SK-N-SH (cell line): ENCODE data around the gene ARHGEF10L.

Source experiments
- EP300 ChIP-seq, 2 experiments: IDR thresholded peaks; 2 replicates each; pipeline versions ENCODE4 v1.4.0 to v1.6.1; 2012; ENCODE audit warnings: borderline replicate concordance in 1 of 2, low read depth in 1 of 2, low read length in 1 of 2
- EZH2phosphoT487 ChIP-seq: fragments of 200-600 bp; sonication (generic); IDR thresholded peaks from 2 replicates; pipeline ENCODE4 v1.6.1; 2017; ENCODE audit warnings: low read depth, mixed run types, mild to moderate bottlenecking, antibody characterized with exemption, moderate library complexity, borderline replicate concordance
- FOXM1 ChIP-seq: IDR thresholded peaks from 2 replicates; pipeline ENCODE4 v1.4.0; 2012; ENCODE audit warnings: low read depth, mild to moderate bottlenecking
- GABPA ChIP-seq: IDR thresholded peaks from 2 replicates; pipeline ENCODE4 v1.4.0; 2012; ENCODE audit warnings: low read depth, mild to moderate bottlenecking
- POLR2AphosphoS5 ChIP-seq: IDR thresholded peaks from 2 replicates; pipeline ENCODE4 v1.6.1; 2012; ENCODE audit warnings: low read depth, low read length
- RXRA ChIP-seq: IDR thresholded peaks from 2 replicates; pipeline ENCODE4 v1.4.0; 2012; ENCODE audit warnings: low read depth, mild to moderate bottlenecking, borderline replicate concordance
- SIN3A ChIP-seq: IDR thresholded peaks from 2 replicates; pipeline ENCODE4 v1.6.1; 2012; ENCODE audit warnings: low read depth, mild to moderate bottlenecking, low read length, moderate library complexity, borderline replicate concordance
- SMC3 ChIP-seq: IDR thresholded peaks from 2 replicates; pipeline ENCODE4 v1.6.1; 2012; ENCODE audit warnings: low read depth, low read length, improper control_type of control experiment
- TAF1 ChIP-seq: IDR thresholded peaks from 2 replicates; pipeline ENCODE4 v1.6.1; 2012; ENCODE audit warnings: low read depth, mild to moderate bottlenecking, low read length, moderate library complexity, borderline replicate concordance
- TCF12 ChIP-seq: IDR thresholded peaks from 2 replicates; pipeline ENCODE4 v1.4.0; 2012
- TEAD4 ChIP-seq: IDR thresholded peaks from 2 replicates; pipeline ENCODE4 v1.4.0; 2012; ENCODE audit warnings: mild to moderate bottlenecking, borderline replicate concordance; ENCODE audit not compliant: insufficient read depth
- TF ChIP-seq, protein P1 (sequence below): fragments of 200-600 bp; sonication (generic); IDR thresholded peaks from 2 replicates; pipeline ENCODE4 v1.6.1; 2017; ENCODE audit warnings: antibody characterized with exemption, mild to moderate bottlenecking, moderate library complexity
- TF ChIP-seq, protein P2 (sequence below): IDR thresholded peaks from 2 replicates; pipeline ENCODE4 v1.6.1; 2012; ENCODE audit warnings: mild to moderate bottlenecking, low read depth, low read length, moderate library complexity
- TF ChIP-seq, protein P3 (sequence below): IDR thresholded peaks from 2 replicates; pipeline ENCODE4 v1.4.0; 2012; ENCODE audit warnings: low read depth, borderline replicate concordance

DNA sequence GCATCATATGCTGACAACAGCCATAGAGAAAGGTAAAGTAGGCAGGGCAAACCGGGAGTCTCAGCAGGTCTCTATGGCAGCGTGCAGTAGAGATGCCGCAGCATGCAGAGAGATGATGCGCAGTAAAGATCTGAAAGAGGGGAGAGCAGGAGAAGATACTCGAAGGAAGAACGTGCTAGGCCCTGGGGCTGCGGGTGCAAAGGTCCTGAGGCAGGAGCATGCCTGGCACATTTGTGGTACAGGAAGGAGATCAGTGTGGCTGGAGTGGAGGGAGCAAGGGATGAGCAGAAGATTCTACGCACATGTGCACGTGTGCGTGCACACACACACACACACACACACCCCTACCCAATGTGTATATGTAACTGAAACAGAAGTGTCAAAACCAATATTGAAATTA, 45.0 kb downstream of the ARHGEF10L start:
- TF ChIP-seq FOXM1 (no peak), SMC3 (no peak), EP300 (IDR thresholded peaks at IDR 0.05; ENCODE audit: borderline replicate concordance in 1 of 2, low read depth in 1 of 2, low read length in 1 of 2) (no peak), GABPA (no peak), TAF1 (no peak), POLR2AphosphoS5 (no peak), TEAD4 (no peak), RXRA (no peak), SIN3A (no peak), EZH2phosphoT487 (no peak), TCF12 (no peak)
- TF ChIP-seq, protein P1, sequence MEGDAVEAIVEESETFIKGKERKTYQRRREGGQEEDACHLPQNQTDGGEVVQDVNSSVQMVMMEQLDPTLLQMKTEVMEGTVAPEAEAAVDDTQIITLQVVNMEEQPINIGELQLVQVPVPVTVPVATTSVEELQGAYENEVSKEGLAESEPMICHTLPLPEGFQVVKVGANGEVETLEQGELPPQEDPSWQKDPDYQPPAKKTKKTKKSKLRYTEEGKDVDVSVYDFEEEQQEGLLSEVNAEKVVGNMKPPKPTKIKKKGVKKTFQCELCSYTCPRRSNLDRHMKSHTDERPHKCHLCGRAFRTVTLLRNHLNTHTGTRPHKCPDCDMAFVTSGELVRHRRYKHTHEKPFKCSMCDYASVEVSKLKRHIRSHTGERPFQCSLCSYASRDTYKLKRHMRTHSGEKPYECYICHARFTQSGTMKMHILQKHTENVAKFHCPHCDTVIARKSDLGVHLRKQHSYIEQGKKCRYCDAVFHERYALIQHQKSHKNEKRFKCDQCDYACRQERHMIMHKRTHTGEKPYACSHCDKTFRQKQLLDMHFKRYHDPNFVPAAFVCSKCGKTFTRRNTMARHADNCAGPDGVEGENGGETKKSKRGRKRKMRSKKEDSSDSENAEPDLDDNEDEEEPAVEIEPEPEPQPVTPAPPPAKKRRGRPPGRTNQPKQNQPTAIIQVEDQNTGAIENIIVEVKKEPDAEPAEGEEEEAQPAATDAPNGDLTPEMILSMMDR = no peak
- TF ChIP-seq, protein P2, sequence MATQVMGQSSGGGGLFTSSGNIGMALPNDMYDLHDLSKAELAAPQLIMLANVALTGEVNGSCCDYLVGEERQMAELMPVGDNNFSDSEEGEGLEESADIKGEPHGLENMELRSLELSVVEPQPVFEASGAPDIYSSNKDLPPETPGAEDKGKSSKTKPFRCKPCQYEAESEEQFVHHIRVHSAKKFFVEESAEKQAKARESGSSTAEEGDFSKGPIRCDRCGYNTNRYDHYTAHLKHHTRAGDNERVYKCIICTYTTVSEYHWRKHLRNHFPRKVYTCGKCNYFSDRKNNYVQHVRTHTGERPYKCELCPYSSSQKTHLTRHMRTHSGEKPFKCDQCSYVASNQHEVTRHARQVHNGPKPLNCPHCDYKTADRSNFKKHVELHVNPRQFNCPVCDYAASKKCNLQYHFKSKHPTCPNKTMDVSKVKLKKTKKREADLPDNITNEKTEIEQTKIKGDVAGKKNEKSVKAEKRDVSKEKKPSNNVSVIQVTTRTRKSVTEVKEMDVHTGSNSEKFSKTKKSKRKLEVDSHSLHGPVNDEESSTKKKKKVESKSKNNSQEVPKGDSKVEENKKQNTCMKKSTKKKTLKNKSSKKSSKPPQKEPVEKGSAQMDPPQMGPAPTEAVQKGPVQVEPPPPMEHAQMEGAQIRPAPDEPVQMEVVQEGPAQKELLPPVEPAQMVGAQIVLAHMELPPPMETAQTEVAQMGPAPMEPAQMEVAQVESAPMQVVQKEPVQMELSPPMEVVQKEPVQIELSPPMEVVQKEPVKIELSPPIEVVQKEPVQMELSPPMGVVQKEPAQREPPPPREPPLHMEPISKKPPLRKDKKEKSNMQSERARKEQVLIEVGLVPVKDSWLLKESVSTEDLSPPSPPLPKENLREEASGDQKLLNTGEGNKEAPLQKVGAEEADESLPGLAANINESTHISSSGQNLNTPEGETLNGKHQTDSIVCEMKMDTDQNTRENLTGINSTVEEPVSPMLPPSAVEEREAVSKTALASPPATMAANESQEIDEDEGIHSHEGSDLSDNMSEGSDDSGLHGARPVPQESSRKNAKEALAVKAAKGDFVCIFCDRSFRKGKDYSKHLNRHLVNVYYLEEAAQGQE = no peak
- TF ChIP-seq, protein P3, sequence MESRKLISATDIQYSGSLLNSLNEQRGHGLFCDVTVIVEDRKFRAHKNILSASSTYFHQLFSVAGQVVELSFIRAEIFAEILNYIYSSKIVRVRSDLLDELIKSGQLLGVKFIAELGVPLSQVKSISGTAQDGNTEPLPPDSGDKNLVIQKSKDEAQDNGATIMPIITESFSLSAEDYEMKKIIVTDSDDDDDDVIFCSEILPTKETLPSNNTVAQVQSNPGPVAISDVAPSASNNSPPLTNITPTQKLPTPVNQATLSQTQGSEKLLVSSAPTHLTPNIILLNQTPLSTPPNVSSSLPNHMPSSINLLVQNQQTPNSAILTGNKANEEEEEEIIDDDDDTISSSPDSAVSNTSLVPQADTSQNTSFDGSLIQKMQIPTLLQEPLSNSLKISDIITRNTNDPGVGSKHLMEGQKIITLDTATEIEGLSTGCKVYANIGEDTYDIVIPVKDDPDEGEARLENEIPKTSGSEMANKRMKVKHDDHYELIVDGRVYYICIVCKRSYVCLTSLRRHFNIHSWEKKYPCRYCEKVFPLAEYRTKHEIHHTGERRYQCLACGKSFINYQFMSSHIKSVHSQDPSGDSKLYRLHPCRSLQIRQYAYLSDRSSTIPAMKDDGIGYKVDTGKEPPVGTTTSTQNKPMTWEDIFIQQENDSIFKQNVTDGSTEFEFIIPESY = no peak
